Gastrocnemius medialis (tissue), 4 donors: ENCODE data around the gene SELENOH.

Experiments used
- CTCF ChIP-seq, 5 experiments: fragments of 450-650 bp in 3 of 5; fragments of 200-600 bp in 2 of 5; sonication (generic) in 2 of 5; IDR thresholded peaks in 4 of 5; conservative IDR thresholded peaks in 1 of 5; 1 replicate in 4 of 5; 2 replicates in 1 of 5; pipeline ENCODE4 v1.5.1; 2016 to 2019; ENCODE audit warnings: antibody characterized with exemption in 5 of 5, mild to moderate bottlenecking in 3 of 5, moderate library complexity in 3 of 5
- POLR2A ChIP-seq, 2 donors: fragments of 450-650 bp; IDR thresholded peaks; one replicate each; pipeline ENCODE4 v1.6.1; 2017; ENCODE audit warnings: antibody characterized with exemption in 2 of 2, mild to moderate bottlenecking in 2 of 2, moderate library complexity in 2 of 2

GRCh38 chr11:57703341-57703740 is 38.0 kb upstream of the SELENOH start:
- no peak for TF ChIP-seq CTCF (IDR thresholded peaks at IDR 0.05 in 4 of 5, conservative IDR thresholded peaks at IDR 0.05 in 1 of 5)
- no peak for TF ChIP-seq POLR2A (IDR thresholded peaks at IDR 0.05)
